HPDE6-E6E7 (cell line): ENCODE data around the gene UAP1L1.

Experiments
- DNase-seq: peaks from one replicate; pipeline ENCODE4 v3.0.0; 2011; ENCODE audit warnings: missing footprints; ENCODE audit errors: extremely low spot score

The UAP1L1 gene

DNA sequence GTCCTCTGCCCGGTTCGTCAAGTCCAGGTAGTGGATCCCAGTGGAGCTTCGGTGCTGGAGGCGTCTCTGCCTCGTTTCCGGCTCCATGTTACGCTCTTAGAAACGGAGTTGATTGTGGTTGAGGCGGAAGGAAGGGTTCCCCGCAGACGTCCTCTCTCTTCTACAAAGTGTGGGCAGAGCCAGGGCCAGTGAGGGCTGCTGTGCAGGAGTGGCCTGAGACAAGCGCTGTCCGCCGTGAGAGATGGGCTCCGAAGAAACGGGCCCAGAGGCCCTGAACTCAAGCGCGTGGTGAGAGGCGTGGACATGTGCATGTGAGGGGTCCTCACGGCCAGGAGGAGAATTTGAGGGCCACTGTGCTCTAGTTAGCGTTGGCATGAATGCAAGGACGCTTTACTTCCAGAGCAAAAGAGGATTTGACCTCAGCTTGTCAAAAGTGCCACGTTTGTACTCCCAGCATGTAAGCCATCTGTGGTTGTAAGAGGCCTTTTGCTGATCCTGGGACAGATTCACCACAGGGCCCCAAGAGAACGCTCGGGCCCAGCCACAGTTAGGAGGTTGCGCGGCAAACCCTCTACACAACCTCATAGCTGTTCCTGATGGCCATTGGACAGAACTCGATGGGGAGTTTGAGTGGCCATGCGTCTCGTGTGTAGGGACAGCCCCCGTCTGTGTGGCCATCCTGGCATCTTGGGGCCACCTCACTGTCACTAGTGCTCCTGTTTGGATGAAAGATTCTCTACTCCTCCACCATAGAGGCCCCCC lies 19.6 kb downstream of the UAP1L1 start:
- DNase-seq = no peak

DNA sequence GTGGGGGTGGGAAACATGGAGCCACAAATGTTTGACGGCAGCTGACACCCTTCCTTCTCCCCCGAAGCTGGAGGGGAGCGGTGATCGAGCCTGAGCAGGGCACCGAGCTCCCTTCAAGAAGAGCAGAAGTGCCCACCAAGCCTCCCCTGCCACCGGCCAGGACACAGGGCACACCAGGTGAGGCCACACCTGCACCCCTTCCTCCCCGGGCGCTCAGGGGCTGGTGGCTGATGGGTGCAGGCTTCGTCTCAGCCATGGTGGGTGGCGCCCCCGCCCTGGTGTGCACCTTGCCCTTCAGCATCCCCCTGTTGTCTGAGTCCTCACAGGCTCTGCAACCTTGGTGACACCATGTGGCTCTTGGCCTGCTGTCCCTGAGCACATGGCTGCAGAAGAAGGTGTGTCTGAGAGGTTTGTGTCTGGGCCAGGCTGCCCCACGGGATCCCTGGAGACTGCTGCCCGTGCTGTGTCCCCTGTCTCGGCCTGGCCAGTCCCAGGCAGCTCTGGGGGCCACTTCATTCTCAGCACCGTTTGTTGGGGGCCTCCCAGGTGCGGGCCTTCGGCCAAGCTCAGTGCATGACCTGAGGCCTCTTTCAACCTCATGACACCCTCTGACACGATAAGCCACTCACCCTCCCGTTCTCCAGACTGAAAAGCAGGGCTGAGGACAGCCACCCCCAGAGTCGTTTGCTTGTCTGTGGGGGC lies 20.6 kb downstream of the UAP1L1 start:
- DNase-seq = no peak

GRCh38 chr9:137099231-137099630 lies 21.9 kb downstream of the UAP1L1 start:
- DNase-seq = no peak

DNA sequence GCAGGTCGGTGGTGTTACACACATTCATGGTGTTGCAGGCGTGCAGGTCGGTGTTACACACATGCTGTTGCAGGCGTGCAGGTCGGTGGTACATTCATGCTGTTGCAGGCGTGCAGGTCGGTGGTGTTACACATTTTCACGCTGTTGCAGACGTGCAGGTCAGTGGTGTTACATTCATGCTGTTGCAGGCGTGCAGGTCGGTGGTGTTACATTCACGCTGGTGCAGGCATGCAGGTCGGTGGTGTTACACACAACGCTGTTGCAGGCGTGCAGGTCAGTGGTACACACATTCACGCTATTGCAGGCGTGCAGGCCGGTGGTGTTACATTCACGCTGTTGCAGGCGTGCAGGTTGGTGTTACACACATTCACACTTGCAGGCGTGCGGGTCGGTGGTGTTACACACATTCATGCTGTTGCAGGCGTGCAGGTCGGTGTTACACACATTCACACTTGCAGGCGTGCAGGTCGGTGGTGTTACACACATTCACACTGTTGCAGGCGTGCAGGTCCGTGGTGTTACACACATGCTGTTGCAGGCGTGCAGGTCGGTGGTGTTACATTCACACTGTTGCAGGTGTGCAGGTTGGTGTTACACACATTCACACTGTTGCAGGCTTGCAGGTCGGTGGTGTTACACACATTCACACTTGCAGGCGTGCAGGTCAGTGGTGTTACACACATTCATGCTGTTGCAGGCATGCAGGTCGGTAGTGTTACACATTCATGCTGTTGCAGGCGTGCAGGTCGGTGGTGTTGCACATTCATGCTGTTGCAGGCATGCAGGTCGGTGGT lies 26.1 kb downstream of the UAP1L1 start:
- DNase-seq = no peak

DNA sequence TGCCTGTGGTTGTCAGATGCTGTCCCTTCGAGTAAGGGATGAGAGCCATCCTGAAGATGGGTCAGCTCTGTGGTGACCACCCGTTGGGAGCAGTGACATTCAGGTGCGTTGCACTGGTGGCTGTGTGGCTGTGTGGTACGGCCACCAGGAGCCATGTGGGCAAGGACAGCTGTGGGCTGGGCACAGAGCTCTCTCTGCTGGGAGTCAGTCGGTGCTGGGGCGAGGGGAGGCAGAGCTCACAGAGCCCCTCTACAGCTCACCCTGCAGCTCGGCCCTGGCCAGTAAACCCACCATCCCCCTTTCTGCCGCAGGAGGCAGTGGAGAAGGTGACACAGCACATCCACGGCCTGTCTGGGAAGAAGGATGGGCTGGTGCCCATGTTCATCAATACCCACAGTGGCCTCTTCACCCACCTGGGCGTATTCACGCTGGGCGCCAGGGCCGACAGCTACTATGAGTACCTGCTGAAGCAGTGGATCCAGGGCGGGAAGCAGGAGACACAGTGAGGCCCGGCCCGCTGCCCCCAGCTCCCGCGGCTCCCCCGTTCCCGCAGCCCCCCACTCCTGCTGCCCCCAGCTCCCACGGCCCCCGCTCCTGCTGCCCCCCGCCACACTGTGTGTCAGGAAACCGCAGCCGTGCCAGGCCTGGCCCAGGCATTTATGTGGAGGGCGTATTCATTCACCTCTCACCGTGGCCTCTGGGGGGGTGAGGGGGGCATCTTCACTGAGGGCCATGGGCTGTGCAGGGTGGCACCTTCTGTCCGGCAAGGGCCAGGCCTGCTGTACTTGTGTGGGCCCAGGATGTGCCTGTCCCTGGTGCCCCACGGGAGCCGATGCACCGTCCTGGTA lies 28.7 kb downstream of the UAP1L1 start:
- DNase-seq = no peak

DNA sequence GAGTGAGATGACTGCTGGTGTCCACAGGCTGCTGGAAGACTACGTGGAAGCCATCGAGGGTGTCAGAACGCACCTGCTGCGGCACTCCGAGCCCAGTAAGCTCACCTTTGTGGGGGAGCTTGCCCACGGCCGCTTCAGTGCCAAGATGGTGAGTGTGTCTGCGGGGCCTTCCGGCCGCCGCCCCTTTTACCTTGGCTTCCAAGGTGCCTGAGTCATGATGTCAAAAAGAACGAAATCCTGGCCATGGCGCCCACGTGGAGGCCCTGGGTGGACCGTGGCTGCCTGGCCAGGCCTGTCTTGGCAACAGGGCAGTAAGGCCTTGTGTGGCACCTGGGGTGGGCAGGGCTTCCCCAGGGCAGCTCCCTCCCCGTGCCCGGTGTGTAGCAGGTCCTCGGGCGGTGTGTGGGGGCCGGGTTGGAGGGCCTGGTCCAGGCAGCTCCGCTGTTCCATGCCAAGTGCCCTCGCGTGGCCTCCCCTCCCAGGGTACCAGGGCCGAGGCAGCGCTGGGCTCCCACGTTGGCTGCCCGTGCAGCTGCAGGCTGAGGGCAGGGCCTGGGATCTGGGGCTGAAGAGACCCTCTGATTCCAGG lies 29.4 kb downstream of the UAP1L1 start:
- DNase-seq = no peak

- DNase-seq = no peak
Measured at GRCh38 chr9:137107312-137107921, 30.1 kb downstream of the UAP1L1 start.

GRCh38 chr9:137107982-137108381 lies 30.7 kb downstream of the UAP1L1 start:
- no peak for DNase-seq

DNA sequence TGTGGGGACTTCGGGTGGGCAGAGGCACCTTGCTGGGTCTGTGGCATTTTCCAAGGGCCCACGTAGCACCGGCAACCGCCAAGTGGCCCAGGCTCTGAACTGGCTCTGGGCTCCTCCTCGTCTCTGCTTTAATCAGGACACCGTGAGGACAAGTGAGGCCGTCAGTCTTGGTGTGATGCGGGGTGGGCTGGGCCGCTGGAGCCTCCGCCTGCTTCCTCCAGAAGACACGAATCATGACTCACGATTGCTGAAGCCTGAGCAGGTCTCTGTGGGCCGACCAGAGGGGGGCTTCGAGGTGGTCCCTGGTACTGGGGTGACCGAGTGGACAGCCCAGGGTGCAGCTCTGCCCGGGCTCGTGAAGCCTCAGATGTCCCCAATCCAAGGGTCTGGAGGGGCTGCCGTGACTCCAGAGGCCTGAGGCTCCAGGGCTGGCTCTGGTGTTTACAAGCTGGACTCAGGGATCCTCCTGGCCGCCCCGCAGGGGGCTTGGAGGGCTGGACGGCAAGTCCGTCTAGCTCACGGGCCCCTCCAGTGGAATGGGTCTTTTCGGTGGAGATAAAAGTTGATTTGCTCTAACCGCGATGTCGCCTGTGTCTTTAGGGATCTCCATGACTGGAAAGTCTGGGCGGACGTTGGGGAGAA lies 31.4 kb downstream of the UAP1L1 start:
- no peak for DNase-seq

GRCh38 chr9:137109250-137110146 lies 32.2 kb downstream of the UAP1L1 start:
- DNase-seq = no peak

DNA sequence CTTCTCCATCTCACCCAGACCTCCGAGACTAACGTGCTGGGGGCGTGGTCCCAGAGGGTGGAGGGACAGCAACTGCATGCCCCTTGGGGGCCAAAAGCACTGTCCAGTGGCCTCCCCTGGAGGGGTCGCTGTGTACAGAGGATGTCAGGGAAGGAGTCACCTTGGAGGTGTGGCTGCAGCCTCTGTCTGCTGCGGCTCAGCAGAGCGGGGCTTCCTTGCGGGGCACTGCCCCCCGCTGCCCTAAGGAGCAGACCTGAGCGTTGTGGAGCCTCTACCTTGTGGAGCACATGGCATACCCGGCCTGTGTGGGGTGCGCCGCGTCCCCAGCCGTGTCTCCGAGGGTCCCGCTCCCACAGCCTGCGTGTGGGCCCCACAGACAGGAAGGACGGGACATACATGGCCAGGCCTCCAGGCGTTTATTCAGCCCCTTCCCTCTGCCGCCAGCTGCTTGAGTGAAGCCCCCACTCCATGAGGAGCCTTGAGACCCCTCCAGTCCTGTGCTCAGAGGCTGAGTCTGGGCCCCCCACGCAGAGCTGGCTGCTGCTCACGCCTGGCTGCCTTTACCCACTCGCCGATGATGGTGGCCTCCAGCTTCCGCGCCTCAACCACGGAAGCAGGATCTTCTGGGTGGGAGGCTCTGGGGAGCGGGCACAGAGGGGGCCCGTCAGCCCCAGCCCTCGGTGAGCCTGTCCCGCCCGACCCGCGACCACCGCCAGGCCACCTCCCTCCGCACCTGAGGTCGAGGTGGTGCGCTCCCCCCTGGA lies 33.0 kb downstream of the UAP1L1 start:
- DNase-seq = no peak

DNA sequence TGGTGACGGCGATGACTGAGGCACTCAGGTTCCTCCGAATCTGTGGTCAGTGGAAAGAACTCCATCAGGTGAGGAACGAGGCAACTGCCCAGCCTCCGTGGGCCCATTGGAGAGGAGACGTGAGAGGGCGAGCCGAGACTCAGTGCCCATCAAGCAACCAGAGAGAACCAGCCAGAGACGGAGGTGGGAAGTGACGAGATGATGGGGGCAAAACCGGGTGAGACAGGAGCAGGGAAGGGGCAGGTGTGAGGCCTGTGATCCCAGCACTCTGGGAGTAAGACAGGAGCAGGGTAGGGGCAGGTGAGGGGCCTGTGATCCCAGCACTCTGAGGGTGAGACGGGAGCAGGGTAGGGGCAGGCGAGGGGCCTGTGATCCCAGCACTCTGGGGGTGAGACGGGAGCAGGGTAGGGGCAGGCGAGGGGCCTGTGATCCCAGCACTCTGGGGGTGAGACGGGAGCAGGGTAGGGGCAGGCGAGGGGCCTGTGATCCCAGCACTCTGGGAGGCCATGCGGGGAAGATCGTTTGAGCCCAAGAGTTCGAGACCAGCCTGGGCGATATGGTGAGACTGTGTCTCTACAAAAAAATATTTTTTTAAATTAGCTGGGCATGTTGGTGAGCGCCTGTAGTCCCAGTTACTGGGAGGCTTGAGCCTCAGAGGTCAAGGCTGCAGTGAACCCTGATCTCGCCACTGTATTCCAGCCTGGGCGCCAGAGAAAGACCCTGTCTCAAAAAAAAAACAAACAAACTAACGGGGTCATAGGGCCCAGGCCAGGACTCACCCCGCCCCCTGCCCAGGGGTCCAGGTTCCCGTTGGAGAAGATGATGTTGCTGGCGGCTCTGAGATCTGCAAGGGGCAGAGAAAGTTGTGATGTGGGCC lies 33.8 kb downstream of the UAP1L1 start:
- no peak for DNase-seq

DNA sequence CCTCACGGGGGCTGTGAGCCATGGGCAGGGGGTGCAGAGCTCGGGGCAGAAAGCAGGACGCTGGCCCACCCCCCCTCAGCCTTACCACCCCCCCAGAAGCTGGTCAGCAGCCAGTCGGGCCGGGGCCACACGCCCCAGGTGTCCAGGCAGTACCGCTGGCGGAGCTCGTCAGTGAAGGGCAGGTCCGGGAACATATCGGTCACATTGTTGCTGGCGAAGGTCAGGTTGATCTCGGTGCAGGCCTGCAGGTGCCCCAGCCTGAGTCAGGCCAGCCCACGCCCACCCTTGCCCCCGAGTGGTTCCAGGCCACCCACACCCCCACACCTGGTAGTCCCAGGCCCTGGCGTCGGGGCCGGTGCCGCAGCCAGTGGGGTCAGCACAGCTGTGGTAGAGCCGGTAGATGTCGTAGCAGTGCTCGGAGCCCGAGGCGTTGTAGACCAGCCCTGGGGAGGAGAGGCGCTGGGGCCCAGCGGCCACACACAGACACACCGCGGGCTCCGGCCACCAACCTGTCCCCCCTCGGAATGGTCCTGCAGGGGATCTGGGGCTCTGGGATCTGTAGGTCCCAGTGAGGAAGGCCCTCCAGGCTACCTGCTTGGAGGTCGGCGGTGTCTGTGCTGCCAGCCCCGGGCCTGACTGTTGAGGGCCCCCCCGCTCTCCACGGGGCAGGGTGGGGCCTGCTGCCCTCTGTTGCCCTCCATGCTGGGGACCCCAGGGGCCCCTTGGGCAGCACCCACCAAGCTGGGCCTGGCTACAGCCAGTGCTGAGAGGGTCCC lies 34.7 kb downstream of the UAP1L1 start:
- no peak for DNase-seq

DNA sequence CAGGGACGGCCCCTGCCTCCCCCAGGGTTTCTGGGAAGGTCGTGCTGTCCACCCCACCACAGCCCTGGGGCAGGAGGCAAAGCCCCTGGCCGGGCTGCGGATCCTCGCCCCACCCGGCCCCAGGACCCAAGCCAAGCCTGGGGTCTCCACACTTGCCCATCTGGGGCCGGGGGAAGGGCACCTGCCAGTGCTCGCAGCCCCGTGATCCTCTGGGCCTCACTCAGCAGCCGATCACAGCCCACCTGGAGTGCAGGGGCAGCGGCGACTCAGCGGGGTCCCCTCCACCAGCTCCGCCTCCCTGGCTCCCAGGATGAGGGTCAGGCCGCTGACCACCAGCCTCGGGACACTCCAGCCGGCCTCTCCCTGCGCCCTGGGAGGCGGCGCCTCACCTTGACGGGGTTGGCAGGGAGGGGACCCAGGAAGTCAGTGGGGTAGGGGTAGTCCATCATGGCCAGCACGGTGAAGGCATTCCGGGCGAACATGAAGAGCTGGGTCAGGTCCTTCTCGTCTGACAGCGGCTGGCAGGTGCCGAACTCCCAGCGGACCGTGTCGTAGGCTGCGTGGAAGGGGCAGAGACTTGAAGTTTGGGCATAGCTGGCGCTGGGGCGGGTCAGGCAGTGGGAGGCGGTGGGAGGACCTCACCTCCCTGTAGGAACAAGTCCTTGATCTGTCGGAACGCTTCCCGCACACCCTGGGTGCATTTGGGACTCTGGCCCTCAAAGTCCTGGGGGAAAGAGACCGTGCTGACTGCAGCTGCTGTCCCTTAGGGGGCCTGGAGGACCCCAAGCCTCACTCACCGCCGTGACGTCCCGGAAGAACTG lies 35.5 kb downstream of the UAP1L1 start:
- DNase-seq = no peak

- no peak for DNase-seq
Measured at GRCh38 chr9:137113385-137114159, 36.3 kb downstream of the UAP1L1 start.
